Endothelial cell of umbilical vein (primary cell): ENCODE measurements around the gene NR5A2.

Experiments
- CTCF ChIP-seq, 2 donors: IDR thresholded peaks; 1 replicate in 1 of 2; 2 replicates in 1 of 2; pipeline ENCODE4 v1.5.1; 2011; ENCODE audit warnings: low read length in 2 of 2, mild to moderate bottlenecking in 2 of 2, moderate library complexity in 2 of 2, control low read depth in 1 of 2, inconsistent platforms in 1 of 2, low read depth in 1 of 2; ENCODE audit not compliant: insufficient read depth in 1 of 2; ENCODE audit errors: extremely low read depth in 1 of 2
- MYC ChIP-seq: IDR thresholded peaks from one replicate; pipeline ENCODE4 v1.6.1; 2011; ENCODE audit warnings: mild to moderate bottlenecking, low read depth, low read length
- POLR2A ChIP-seq: IDR thresholded peaks from 2 replicates; pipeline ENCODE4 v1.6.1; 2012; ENCODE audit warnings: low read depth, mild to moderate bottlenecking, control low read depth, low read length

- TF ChIP-seq POLR2A (no peak), CTCF (IDR thresholded peaks at IDR 0.05; ENCODE audit: extremely low read depth in 1 of 2, insufficient read depth in 1 of 2, low read depth in 1 of 2, low read length in 2 of 2) (no peak), MYC (no peak)
These were observed 155.2 kb downstream of the NR5A2 start for GRCh38 chr1:200182701-200183100.
